IMR-90 (cell line): ENCODE data around the gene FEZF2. TPM values are rescaled to one million over a fixed set of nuclear protein-coding genes. Genes with fewer than 3 reads are reported as not detected.

Experiments
- ATAC-seq: fragments of 200-7000 bp; cut with Tn5 transposase; 2 replicates; pipeline ENCODE4 v1.9.1; 2020; ENCODE audit warnings: low read depth, mild to moderate bottlenecking, moderate library complexity
- BruUV-seq: library from RNA; stranded (reverse); fragments of 400-500 nt; replicated peaks from 2 replicates; lab custom pipeline; 2021; lab: Mats Ljungman, UMichigan
- CTCF ChIA-PET: fragments of 300-600 bp; formaldehyde crosslinking; extraction: SDS; loops from one replicate; lab custom pipeline; 2021; ENCODE audit warnings: antibody characterized with exemption; lab: Yijun Ruan, JAX
- POLR2A ChIA-PET: fragments of 300-600 bp; sonication (Branson Sonifier 250); formaldehyde crosslinking; loops from one replicate; lab custom pipeline; 2022; ENCODE audit warnings: antibody characterized with exemption; ENCODE audit not compliant: unreplicated experiment; lab: Charles Lee
- DNase-seq: peaks from one replicate; pipeline ENCODE4 v3.0.0; 2013
- H2AFZ ChIP-seq: replicated peaks from 2 replicates; pipeline ENCODE3; 2013; ENCODE audit warnings: low read length, mild to moderate bottlenecking; ENCODE audit not compliant: poor library complexity
- H2AK5ac ChIP-seq: 2 replicates; pipeline ENCODE4 v1.6.1; 2013; ENCODE audit warnings: low read depth, low read length, inconsistent platforms
- H2AK9ac ChIP-seq: replicated peaks from 2 replicates; pipeline ENCODE3; 2013; ENCODE audit warnings: mild to moderate bottlenecking, low read depth, low read length, moderate library complexity; ENCODE audit not compliant: poor library complexity
- H2BK120ac ChIP-seq: 2 replicates; pipeline ENCODE4 v1.6.1; 2013; ENCODE audit warnings: low read depth, low read length, inconsistent platforms
- H2BK15ac ChIP-seq: 3 replicates; pipeline ENCODE4 v1.6.1; 2013; ENCODE audit warnings: low read depth, low read length, inconsistent platforms
- H2BK20ac ChIP-seq: 2 replicates; pipeline ENCODE4 v1.6.1; 2013; ENCODE audit warnings: low read depth, mild to moderate bottlenecking, inconsistent platforms, low read length, moderate library complexity
- H2BK5ac ChIP-seq: 2 replicates; pipeline ENCODE4 v1.6.1; 2013; ENCODE audit warnings: mild to moderate bottlenecking, low read depth, low read length, inconsistent platforms; ENCODE audit not compliant: poor library complexity, severe bottlenecking
- H3K14ac ChIP-seq: replicated peaks from 2 replicates; pipeline ENCODE4 v1.6.1; 2013; ENCODE audit warnings: low read depth, low read length, inconsistent platforms
- H3K18ac ChIP-seq: 2 replicates; pipeline ENCODE4 v1.6.1; 2013; ENCODE audit warnings: low read depth, low read length, control low read depth
- H3K23ac ChIP-seq: 2 replicates; pipeline ENCODE4 v1.6.1; 2013; ENCODE audit warnings: low read depth, low read length, inconsistent platforms
- H3K27ac ChIP-seq: 2 replicates; pipeline ENCODE4 v1.5.1; 2013; ENCODE audit warnings: mild to moderate bottlenecking, control low read depth, low read length; ENCODE audit not compliant: insufficient read depth
- H3K27me3 ChIP-seq: 2 replicates; pipeline ENCODE4 v1.6.1; 2013; ENCODE audit warnings: low read length; ENCODE audit not compliant: control insufficient read depth, insufficient read depth
- H3K36me3 ChIP-seq: 2 replicates; pipeline ENCODE4 v1.6.1; 2013; ENCODE audit warnings: low read length, mixed read lengths; ENCODE audit not compliant: control insufficient read depth, insufficient read depth
- H3K4ac ChIP-seq: 2 replicates; pipeline ENCODE4 v1.6.1; 2013; ENCODE audit warnings: low read depth, low read length, inconsistent platforms
- H3K4me1 ChIP-seq: 2 replicates; pipeline ENCODE4 v1.6.1; 2013; ENCODE audit warnings: low read length, mixed read lengths; ENCODE audit not compliant: control insufficient read depth, insufficient read depth
- H3K4me2 ChIP-seq: 2 replicates; pipeline ENCODE4 v1.6.1; 2013; ENCODE audit warnings: low read depth, mild to moderate bottlenecking, control low read depth, low read length, moderate library complexity
- H3K4me3 ChIP-seq: 2 replicates; pipeline ENCODE4 v1.5.1; 2013; ENCODE audit warnings: low read depth, mild to moderate bottlenecking, control low read depth, low read length, moderate library complexity; ENCODE audit not compliant: insufficient read depth
- H3K56ac ChIP-seq: 2 replicates; pipeline ENCODE4 v1.6.1; 2013; ENCODE audit warnings: low read length, inconsistent platforms; ENCODE audit not compliant: insufficient read depth; ENCODE audit errors: extremely low read depth
- H3K79me1 ChIP-seq, 2 experiments: 2 replicates each; pipeline ENCODE4 v1.6.1; 2013; ENCODE audit warnings: low read length in 2 of 2, inconsistent platforms in 1 of 2, low read depth in 1 of 2
- H3K9ac ChIP-seq: 2 replicates; pipeline ENCODE4 v1.6.1; 2013; ENCODE audit warnings: low read depth, low read length, control low read depth
- H3K9me1 ChIP-seq: 2 replicates; pipeline ENCODE4 v1.6.1; 2013; ENCODE audit warnings: low read length, inconsistent platforms; ENCODE audit not compliant: insufficient read depth
- H3K9me3 ChIP-seq: 2 replicates; pipeline ENCODE4 v1.6.1; 2013; ENCODE audit warnings: low read length; ENCODE audit not compliant: control insufficient read depth, insufficient read depth
- H4K20me1 ChIP-seq: 2 replicates; pipeline ENCODE4 v1.6.1; 2013; ENCODE audit warnings: low read length, inconsistent platforms; ENCODE audit not compliant: insufficient read depth
- H4K5ac ChIP-seq: 2 replicates; pipeline ENCODE4 v1.6.1; 2013; ENCODE audit warnings: mild to moderate bottlenecking, low read depth, low read length, control low read depth
- H4K8ac ChIP-seq, 2 experiments: 2 replicates each; pipeline ENCODE4 v1.6.1; 2013; ENCODE audit warnings: low read depth in 2 of 2, low read length in 2 of 2, control low read depth in 1 of 2, inconsistent platforms in 1 of 2
- H4K91ac ChIP-seq: 2 replicates; pipeline ENCODE4 v1.6.1; 2013; ENCODE audit warnings: low read depth, low read length, inconsistent platforms; ENCODE audit not compliant: insufficient read depth
- BHLHE40 ChIP-seq: fragments of 150-350 bp; IDR thresholded peaks from 2 replicates; pipeline ENCODE4 v1.6.1; 2016; ENCODE audit warnings: mild to moderate bottlenecking, low read depth, low read length
- CEBPB ChIP-seq: IDR thresholded peaks from 2 replicates; pipeline ENCODE4 v1.6.1; 2012; ENCODE audit warnings: low read depth, low read length, improper control_type of control experiment
- CHD1 ChIP-seq: IDR thresholded peaks from 2 replicates; pipeline ENCODE4 v1.6.1; 2012; ENCODE audit warnings: low read depth, low read length, improper control_type of control experiment
- FOS ChIP-seq: fragments of 150-350 bp; IDR thresholded peaks from 2 replicates; pipeline ENCODE4 v1.6.1; 2016; ENCODE audit warnings: low read depth, low read length
- MAFK ChIP-seq: IDR thresholded peaks from 2 replicates; pipeline ENCODE4 v1.6.1; 2012; ENCODE audit warnings: low read depth, low read length, improper control_type of control experiment
- MAZ ChIP-seq: IDR thresholded peaks from 2 replicates; pipeline ENCODE4 v1.6.1; 2012; ENCODE audit warnings: low read depth, mild to moderate bottlenecking, low read length, improper control_type of control experiment, moderate library complexity, borderline replicate concordance
- MXI1 ChIP-seq: IDR thresholded peaks from 2 replicates; pipeline ENCODE4 v1.6.1; 2012; ENCODE audit warnings: low read depth, mild to moderate bottlenecking, low read length, moderate library complexity, borderline replicate concordance
- NFE2L2 ChIP-seq: fragments of 150-350 bp; IDR thresholded peaks from 2 replicates; pipeline ENCODE4 v1.6.1; 2016; ENCODE audit warnings: low read depth, mild to moderate bottlenecking, low read length
- POLR2A ChIP-seq: IDR thresholded peaks from 2 replicates; pipeline ENCODE4 v1.6.1; 2012; ENCODE audit warnings: mild to moderate bottlenecking, low read depth, low read length
- RAD21 ChIP-seq: IDR thresholded peaks from 2 replicates; pipeline ENCODE4 v1.6.1; 2012; ENCODE audit warnings: low read length, improper control_type of control experiment
- RCOR1 ChIP-seq: IDR thresholded peaks from 2 replicates; pipeline ENCODE4 v1.6.1; 2012; ENCODE audit warnings: mild to moderate bottlenecking, low read length, improper control_type of control experiment; ENCODE audit not compliant: insufficient replicate concordance
- RFX5 ChIP-seq: IDR thresholded peaks from 2 replicates; pipeline ENCODE4 v1.8.0; 2012; ENCODE audit warnings: low read depth, mild to moderate bottlenecking, low read length, moderate library complexity
- SMC3 ChIP-seq: fragments of 150-350 bp; IDR thresholded peaks from 2 replicates; pipeline ENCODE4 v1.6.1; 2016; ENCODE audit warnings: low read depth, mild to moderate bottlenecking, antibody characterized with exemption, low read length, moderate library complexity
- WGBS, 2 experiments: methylation state at CpG; one replicate each; pipeline versions ENCODE4 v1.1.5 to v1.1.7; 2013; ENCODE audit warnings: missing lambda C conversion rate in 2 of 2; ENCODE audit not compliant: insufficient read length in 1 of 2; ENCODE audit errors: extremely low coverage in 2 of 2; 5-methylcytosine and 5-hydroxymethylcytosine counted together
- dilution Hi-C: fragments of 300-500 bp; cut with HindIII; formaldehyde crosslinking; loops from one replicate; pipeline ENCODE4 v1.14.3; 2018; ENCODE audit warnings: low sequenced_read_pairs; ENCODE audit not compliant: unreplicated experiment
- in situ Hi-C: fragments of 300-500 bp; cut with MboI; formaldehyde crosslinking; loops from 3 replicates; pipeline ENCODE4 v1.14.3; 2019; ENCODE audit warnings: low sequenced_read_pairs, inconsistent platforms, mixed read lengths
- intact Hi-C: fragments of 100-400 bp; cut with micrococcal nuclease; formaldehyde crosslinking; loops from 2 replicates; pipeline ENCODE4 v1.10.0; 2022
- polyA plus RNA-seq, 3 experiments: library from polyadenylated mRNA; depleted of rRNA; stranded (reverse); fragments of >200 nt; gene quantifications; 2 replicates each; pipeline ENCODE4 v1.2.3, GENCODE V29; 2012; ENCODE audit warnings: low replicate concordance in 1 of 3
- total RNA-seq: library from RNA; depleted of rRNA; stranded (reverse); fragments of >200 nt; gene quantifications from 2 replicates; pipeline ENCODE4 v1.2.3, GENCODE V29; 2012
- TF ChIP-seq, protein P1 (sequence below): conservative IDR thresholded peaks from 2 replicates; pipeline ENCODE4 v1.5.1; 2012; ENCODE audit warnings: mild to moderate bottlenecking, low read depth, low read length, improper control_type of control experiment
- TF ChIP-seq, protein P2 (sequence below): fragments of 150-350 bp; IDR thresholded peaks from 2 replicates; pipeline ENCODE4 v1.6.1; 2016; ENCODE audit warnings: low read depth, mild to moderate bottlenecking, low read length, moderate library complexity, borderline replicate concordance
- TF ChIP-seq, protein P3 (sequence below): fragments of 150-350 bp; IDR thresholded peaks from 2 replicates; pipeline ENCODE4 v1.6.1; 2017; ENCODE audit warnings: mild to moderate bottlenecking, antibody characterized with exemption, low read length, low read depth

FEZF2 gene
- total and polyA plus RNA-seq, 2 of the 4 experiments (the other 2 are of a cell fraction): not detected

DNA sequence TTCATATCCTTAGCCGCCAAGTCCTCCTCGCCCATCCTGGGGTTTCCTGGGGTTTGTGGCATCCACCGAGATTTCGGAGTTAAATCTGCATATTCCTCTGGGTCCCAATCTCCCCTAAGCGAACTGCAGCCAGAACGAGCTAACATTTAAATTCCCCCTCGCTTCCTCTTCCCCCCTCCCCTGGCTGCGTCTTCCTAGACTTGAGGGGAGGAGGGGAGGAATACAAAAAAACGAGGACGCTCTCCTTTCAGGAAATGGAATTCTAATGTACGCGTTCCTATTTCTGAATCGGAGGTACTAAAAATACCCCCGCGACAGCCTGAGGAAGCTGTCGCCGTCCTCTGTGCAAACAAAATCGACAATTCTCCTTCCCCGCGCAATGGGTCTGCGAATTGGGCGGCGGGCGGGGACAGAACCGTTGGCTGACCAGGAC, 5.6 kb downstream of the FEZF2 start:
- ChIA-PET CTCF (no interaction called here), POLR2A (no interaction called here)
- H3K36me3 ChIP-seq: no peaks in the 10 kb centered on the region
- no peak overlapping the region for H2BK15ac ChIP-seq
- no peak overlapping the region for H4K91ac ChIP-seq
- in situ Hi-C loops (no loop called here), dilution Hi-C loops (no loop called here), intact Hi-C loops (no loop called here)
- TF ChIP-seq RFX5 (no peak), MAZ (no peak), MXI1 (no peak), BHLHE40 (no peak), CEBPB (no peak), CHD1 (no peak), RCOR1 (no peak), SMC3 (no peak), NFE2L2 (no peak), RAD21 (no peak), POLR2A (no peak), MAFK (no peak), FOS (no peak)
- TF ChIP-seq, protein P1, sequence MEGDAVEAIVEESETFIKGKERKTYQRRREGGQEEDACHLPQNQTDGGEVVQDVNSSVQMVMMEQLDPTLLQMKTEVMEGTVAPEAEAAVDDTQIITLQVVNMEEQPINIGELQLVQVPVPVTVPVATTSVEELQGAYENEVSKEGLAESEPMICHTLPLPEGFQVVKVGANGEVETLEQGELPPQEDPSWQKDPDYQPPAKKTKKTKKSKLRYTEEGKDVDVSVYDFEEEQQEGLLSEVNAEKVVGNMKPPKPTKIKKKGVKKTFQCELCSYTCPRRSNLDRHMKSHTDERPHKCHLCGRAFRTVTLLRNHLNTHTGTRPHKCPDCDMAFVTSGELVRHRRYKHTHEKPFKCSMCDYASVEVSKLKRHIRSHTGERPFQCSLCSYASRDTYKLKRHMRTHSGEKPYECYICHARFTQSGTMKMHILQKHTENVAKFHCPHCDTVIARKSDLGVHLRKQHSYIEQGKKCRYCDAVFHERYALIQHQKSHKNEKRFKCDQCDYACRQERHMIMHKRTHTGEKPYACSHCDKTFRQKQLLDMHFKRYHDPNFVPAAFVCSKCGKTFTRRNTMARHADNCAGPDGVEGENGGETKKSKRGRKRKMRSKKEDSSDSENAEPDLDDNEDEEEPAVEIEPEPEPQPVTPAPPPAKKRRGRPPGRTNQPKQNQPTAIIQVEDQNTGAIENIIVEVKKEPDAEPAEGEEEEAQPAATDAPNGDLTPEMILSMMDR: no peak
- TF ChIP-seq, protein P2, sequence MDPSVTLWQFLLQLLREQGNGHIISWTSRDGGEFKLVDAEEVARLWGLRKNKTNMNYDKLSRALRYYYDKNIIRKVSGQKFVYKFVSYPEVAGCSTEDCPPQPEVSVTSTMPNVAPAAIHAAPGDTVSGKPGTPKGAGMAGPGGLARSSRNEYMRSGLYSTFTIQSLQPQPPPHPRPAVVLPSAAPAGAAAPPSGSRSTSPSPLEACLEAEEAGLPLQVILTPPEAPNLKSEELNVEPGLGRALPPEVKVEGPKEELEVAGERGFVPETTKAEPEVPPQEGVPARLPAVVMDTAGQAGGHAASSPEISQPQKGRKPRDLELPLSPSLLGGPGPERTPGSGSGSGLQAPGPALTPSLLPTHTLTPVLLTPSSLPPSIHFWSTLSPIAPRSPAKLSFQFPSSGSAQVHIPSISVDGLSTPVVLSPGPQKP: no peak
- TF ChIP-seq, protein P3, sequence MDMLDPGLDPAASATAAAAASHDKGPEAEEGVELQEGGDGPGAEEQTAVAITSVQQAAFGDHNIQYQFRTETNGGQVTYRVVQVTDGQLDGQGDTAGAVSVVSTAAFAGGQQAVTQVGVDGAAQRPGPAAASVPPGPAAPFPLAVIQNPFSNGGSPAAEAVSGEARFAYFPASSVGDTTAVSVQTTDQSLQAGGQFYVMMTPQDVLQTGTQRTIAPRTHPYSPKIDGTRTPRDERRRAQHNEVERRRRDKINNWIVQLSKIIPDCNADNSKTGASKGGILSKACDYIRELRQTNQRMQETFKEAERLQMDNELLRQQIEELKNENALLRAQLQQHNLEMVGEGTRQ: no peak
- no peaks in the 10 kb centered on the region; the same call in 1 of the 2 replicates for H4K20me1 ChIP-seq
- H3K79me1 ChIP-seq: no peaks in the 10 kb centered on the region
- no peak overlapping the region for H3K4me2 ChIP-seq
- no peak overlapping the region for H2BK20ac ChIP-seq
- peaks cover 71% of the 10 kb centered on the region for H3K27me3 ChIP-seq
- no peak overlapping the region for H3K4ac ChIP-seq
- H3K23ac ChIP-seq: no peak overlapping the region
- H4K5ac ChIP-seq: no peak overlapping the region
- H3K18ac ChIP-seq: no peak overlapping the region
- no peak overlapping the region for H2AK5ac ChIP-seq
- WGBS, 2 experiments: 0% methylated on average over 6 of the region's 25 CpGs; no CpG with 5 or more reads in 1 of the 2 experiments
- peaks cover 5% of the 10 kb centered on the region; the same call in 1 of the 2 replicates for H3K9me3 ChIP-seq
- no peak overlapping the region for H3K56ac ChIP-seq
- H3K9me1 ChIP-seq: no peaks in the 10 kb centered on the region
- peak overlapping the region; percentile 41 for H2AFZ ChIP-seq
- no peak overlapping the region for H3K4me3 ChIP-seq
- no peak overlapping the region for H2AK9ac ChIP-seq
- no peak overlapping the region for H3K14ac ChIP-seq
- no peak overlapping the region for H3K9ac ChIP-seq
- no TSS peak for BruUV-seq
- DNase-seq (no peak), ATAC-seq (no peak)
- H4K8ac ChIP-seq: no peak overlapping the region
- H2BK5ac ChIP-seq: no peak overlapping the region
- no peaks in the 10 kb centered on the region for H3K4me1 ChIP-seq
- H2BK120ac ChIP-seq: no peak overlapping the region
- no peak overlapping the region for H3K27ac ChIP-seq
